ENCODE data around the gene RLF. TPM values are rescaled to one million over a fixed set of nuclear protein-coding genes. Genes with fewer than 3 reads are reported as not detected.

Gene RLF
- polyA plus RNA-seq, 5 donors, result 18.0 to 33.8 (median 25.6) TPM

DNA sequence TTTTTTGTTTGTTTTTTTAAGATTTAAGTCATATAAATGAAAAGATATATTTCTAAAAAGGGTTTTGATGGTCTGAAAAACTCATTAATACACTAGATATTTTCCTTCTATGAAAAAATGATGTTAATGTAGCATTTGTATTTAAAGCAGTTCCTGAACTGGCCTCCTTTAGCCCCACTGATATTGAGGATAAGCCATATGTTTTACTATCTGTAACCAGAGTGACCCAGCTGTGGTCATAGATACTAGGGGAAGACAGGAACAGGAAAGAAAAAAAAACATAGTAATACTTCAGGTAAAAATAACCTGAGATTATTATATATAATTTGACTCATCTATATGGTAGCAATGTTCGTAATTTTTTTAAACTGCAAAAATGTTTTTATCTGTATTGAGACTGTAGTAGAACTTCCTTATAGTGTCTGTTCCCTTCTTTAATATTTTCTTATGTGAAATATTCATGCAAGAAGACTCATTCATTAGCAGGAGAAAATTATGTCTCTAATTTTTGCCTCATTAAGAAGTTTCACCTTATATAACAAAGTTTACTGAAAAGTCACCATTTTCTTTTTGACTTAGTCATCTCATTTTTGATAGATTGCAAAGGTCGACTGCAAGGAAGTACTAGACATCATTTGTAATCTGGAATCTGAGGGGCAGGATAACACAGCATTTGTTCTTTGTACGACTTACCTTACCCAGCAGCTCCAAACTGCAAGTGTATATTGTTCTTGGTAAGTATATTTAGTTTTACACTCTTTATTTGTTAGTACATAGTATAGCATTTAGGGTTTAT, 61.0 kb downstream of the RLF start:
- DNase-seq, result no peak

DNA sequence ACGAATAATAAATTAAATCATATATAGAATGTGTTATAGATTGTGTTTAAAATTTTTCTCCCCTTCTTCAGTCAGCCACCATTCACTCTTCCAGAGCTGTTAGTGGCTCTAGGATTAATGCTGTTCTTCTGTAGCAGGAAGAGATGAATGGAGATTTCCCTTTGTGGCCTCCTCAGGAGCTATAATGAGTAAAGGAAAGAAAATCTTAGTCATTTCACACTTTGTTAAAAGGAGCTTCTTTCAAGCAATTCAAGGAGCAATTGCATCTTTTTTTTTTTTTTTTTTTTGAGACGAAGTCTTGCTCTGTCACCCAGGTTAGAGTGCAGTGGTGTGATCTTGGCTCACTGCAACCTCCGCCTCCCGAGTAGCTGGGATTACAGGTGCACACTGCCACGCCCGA, 62.9 kb downstream of the RLF start:
- no peak for DNase-seq

DNA sequence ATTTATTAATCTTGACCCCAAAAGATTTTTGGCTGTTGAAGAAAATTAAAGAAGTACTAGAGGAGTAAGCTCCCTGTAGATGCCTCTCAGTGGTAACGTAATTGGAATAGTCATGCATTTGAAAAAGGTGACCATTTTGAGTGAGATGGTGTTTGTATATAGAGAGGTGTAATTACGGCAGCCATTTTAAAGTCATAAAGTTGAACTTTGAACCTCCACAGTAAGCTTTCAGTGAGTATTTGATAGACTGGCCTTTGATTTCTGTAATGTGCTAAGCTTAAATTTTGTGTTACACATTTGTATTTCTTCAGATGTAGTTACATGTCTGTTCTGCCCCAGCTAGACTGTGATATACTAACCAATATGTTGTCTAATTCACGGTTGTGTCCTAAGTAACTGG, 65.0 kb downstream of the RLF start:
- DNase-seq, result no peak

DNA sequence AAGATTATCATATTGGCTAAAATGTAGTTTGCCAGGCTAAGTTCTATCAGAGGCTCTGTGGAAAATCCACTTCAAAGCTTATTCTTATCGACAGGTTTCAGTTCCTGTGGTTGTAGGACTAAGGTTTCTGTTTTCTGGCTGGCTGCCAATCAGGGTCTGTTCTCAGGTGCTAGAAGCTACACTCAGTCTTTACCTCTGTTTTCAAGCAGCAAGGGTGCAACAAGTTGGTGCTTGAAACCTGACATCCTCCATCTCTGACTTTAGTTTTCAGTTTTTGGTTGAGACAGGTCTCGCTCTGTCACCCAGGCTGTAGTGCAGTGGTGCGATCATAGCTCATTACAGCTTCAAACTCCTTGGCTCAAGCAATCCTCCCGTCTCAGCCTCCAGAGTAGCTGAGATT, 71.3 kb downstream of the RLF start:
- no peak for DNase-seq

DNA sequence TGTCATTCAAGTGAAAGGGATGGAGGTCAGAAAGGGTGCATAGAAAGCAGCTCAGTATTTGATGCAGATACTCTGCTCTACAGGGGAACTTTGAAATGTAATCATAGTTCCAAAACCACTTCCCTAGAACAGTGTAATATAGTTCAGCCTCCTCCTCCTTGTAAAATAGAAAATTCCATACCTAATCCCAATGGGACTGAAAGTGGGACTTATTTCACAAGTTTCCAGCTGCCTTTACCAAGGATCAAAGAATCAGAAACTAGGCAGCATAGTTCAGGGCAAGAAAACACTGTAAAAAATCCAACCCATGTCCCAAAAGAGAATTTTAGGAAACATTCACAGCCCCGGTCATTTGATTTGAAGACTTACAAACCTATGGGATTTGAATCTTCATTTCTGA, 78.4 kb downstream of the RLF start:
- DNase-seq, result no peak

DNA sequence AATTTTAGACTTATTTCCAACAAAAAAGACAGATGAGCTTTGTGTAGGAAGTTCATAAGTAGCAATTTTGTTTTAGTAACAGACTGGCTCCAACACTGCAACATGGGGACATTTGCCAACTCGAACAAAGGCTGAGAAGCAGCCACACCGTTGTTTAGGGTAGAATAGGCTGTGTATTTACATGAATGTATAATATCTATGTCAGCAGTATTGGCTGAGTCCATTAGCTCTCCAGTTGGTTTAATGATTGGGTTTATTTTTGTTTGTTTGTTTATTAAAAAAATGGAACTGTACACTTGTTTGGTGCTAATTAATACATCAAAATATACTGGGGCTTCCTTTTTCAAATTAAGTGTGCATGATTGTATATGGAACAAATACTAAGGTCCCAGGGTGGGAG, 79.2 kb downstream of the RLF start:
- DNase-seq, result no peak

DNA sequence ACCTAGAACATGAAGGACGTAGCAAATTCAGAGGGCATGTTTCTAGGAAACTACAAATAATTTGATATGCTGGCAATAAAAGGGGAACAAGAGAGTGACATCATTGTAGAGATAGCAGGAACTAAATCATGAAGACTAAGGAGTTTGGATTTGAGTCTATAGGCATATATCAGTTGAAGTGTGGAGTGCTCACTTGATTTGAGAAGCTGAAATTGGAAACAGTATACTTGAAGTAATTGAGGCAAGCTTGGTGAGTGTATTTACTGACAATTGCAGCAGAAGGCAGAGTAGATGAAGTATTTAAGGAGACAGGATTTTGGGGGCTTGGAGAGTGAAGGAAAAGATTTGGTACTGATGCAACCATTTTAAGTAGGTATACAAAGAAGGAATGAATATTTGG, 80.2 kb downstream of the RLF start:
- no peak for DNase-seq

DNA sequence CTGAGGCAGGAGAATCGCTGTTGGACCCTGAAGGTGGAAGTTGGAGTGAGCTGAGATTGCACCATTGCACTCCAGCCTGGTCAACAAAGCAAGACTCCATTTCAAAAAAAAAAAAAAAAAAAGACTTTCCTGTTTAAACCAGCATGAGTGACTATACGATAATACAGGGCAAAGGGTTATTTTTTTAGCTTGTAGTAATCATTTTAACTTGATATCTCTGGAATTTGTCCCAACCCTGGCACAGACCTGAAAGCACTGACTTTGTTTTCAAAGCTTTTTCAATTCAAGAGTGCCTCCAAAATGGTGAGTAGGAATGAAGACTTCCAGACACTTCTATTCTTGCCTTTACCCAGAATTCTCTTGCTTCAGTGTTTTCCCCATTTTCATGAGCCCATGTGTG, 82.2 kb downstream of the RLF start:
- no peak for DNase-seq

DNA sequence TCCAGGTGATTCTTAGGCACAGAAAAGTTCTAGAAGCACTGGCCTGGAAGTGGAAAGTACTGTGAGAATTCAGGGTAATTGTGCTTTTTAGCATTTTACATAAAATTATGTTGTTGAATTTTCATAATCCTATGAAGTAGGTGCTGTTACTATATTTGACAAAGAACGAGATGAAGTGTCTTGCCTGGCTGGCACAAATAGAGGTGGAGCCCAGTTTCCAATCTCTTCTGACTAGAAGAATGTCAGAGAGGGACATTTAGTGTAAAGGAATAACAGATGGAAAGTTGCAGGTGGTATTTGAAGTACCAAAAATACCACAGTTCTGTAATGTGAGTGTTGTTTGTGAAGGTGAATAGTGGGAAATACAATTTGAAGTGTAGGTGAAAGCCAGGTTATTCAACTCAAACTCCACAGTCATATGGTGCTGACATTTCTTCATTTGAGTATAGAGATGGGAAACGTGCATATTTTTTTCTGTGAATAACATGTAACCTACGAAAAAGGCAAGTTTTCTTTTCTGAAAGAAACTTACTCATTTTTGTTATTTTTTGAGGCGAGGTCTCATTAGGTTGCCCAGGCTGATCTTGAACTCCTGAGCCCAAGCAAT, 83.1 kb downstream of the RLF start:
- DNase-seq, result no peak

DNA sequence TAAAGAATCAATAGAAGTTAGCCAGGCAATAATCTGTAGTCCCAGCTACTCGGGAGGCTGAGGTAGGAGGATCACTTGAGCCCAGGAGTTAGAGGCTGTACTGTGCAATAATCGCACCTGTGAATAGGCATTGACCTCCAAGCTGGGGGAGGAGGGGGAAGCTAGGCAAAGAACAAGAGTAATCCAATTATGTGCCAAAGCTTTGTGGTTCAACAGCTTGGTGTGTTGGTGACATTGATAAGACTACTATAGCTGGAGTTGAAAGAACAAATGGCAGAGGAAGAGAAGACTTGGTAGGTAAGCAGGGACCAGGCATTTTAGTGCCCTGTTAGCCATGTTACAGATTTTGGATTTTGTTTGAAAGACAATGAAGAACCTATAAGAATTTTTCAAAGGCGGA, 84.5 kb downstream of the RLF start:
- no peak for DNase-seq

DNA sequence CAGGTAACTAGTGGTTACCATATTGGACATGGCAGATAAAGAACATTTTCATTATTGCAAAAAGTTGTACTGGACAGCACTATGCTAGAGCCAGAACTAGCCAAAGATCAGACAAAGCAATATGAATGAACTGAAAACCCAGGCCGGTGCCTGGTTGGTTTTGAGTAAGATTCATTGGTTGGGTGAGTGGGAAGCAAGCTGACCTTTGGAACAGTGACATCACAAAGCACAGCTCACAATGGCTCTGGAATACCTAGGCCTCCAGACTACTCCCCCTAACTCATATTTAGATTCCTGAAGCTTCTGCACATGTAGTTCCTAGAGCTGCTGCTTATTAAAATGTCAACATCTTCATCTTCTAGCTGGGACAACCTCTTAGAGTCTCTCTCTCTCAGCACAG, 86.5 kb downstream of the RLF start, which contains the start of gene TMCO2:
TMCO2 (plus strand) TSS at position 283 of the 400 bp plus-strand sequence; CDS start at position 340, 57 bp downstream.
- DNase-seq, result no peak

DNA sequence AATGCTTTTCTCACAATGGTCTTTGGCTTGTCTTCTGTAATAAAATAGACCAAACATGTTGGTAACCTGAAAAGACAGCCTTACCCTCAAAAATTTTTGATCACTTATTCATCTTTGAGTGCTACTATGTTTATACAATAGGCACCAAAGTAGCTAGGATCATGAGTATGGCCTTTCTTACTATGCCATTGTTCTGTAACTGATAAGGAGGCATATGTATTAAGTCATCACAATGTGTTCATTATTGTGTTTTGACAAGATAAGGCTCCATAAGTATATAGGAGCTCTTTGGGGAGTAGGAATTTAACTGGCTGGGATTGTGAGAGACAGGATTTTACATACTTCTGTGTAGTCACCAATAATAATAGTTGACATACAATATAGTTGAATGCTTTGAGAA, 87.2 kb downstream of the RLF start:
- DNase-seq, result no peak

DNA sequence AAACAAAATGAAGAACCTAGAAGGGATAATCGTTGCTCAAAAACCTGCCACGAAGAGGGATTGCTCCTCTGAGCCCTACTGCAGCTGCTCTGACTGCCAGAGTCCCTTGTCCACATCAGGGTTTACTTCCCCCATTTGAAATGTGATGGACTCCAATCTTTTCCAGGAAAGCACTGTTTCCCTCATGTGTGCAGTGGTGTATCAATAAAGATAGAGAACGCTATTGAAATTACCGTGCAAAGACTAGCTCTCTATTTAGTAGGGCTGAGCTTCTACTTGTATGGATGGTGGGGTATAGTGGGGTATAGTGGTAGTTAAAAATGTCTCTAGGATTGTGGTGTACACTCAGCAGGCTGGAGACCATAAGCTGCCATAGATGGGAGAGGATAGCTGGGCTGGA, 90.3 kb downstream of the RLF start:
- no peak for DNase-seq

DNA sequence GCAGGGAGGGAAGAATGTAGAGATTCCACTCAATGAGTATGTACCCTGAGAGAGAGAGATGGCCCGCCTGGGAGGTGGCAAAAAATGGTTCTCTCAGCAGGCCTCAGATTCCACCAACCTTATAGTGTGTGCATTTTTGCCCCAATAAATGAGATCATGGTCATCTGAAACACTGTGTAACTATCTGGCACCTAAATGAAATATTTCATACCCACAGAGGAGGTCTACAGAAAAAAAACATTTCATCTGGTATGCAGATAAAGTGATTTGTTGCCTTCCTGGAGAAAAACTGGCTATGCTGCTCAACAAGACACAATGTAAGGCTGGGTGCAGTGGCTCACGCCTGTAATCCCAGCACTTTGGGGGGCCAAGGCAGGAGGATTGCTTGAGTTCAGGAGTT, 91.4 kb downstream of the RLF start:
- no peak for DNase-seq

DNA sequence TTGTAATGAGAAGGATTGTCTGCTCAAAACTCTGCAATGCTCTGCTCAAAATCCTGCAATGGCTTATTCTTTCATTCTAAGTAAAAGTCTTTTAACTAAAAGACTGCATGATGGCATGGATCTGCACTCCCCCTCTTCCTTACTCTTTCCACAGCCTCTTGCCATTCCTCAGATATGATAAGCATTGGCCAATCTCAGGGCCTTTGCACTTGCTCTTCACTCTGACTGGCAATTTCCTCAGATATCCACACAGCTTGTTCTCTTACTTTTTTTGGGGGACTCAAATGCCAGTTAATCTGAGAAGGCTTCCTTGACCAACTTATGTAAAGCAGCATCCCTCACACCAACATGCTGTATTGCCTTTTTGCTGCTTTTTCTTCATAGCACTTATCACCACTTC, 94.0 kb downstream of the RLF start:
- DNase-seq, result no peak

DNA sequence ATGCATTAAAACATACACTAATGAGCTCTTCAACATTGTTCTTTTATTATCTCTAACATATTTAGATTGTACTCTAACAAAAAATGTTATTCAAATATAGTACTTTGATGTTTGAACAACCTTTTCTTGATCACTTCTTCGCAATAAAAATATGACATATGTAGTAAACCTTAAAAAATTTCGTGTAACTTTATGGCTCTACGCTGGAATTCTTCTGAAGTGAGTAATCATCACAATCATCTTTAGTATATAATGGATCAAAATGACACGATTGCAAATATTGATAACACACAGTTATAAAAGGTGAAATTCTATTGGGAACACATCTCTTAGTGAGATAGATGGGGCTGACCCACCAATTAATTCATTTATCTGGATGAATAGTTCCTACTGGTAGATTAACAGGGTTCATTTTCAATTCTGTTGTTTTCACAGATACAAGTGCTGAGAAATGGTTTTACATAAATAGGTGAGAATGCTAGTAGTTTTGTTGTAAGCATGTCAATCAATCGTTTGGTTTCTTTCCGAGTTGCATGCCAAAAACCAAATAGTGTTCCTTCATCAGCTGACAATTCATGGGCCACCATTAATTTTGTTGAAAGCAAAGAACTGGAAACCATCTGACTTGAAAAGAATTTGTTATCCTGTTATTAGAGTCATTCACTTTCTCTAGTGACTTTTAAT, 95.4 kb downstream of the RLF start:
- DNase-seq, result no peak

DNA sequence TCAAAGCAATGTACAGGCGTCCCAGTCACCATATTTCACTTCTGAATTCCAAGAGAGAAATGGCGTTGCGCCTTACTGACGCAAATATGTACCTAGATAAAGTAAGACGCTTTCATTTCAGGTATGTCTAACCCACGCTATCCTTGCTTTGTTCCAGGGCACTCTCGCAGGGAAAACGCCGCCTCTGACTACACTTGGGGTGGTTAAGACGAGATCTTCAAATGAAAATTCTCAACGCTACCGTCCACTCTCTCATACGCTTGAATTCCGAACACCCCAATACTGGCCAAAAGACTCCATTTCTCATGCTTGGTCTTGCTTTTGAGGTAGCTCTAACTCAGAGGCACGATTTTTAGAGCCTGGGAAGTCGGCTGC, 96.1 kb downstream of the RLF start:
- DNase-seq, result no peak

DNA sequence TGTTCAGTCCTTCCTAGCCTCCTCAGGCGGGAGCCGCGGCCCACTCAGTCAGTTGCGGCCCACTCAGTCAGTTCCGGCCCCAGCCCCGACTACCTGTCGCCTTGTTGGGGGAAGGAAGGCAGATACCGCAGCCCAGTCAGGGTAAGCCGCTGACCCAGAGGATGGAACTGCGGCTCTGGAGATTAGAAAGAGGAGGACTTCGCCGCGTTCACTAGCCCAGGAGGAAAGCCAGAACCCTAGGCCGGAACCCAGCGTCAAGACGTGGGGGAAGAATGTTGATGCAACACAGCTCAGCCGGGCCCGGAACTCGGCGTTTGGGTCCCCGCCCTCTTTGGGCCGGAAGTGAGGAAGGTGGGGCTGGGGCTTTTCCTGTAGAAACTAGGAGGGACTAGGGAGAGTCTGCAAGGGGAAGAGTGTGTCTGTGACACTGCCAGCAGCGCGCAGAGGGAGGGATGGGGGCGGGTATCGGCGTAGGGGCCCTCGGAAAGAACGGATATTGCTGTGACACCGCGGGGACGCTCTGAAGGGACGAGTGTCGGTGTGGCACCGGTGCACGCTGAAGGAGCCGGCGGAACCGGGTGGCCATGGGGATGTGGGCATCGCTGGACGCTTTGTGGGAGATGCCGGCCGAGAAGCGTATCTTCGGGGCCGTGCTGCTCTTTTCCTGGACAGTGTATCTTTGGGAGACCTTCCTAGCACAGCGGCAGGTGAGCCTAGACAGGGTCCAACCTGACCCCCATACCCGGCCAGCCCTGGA, 96.7 kb downstream of the RLF start, which contains the start of gene ZMPSTE24:
ZMPSTE24 (plus strand) TSS at position 549 of the 757 bp plus-strand sequence; CDS start at position 585, 36 bp downstream.
- peak; percentile 94 to 95 for DNase-seq

DNA sequence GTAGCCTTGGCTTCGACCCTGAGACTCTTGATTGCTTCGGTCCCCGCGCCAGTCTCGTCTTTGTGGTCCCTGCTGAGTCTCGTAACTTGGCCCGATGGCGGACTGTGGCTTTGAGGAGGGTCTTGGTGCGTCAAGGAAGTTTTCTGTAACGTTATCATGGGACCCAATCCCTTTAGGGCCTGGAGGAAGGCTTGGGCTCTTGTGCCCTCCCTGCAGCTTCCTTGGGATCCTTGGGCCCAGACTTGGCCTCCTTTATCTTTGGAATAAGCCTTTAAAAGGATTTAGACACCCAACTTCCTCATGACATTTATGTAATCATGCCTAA, 97.2 kb downstream of the RLF start:
- DNase-seq, result no peak

DNA sequence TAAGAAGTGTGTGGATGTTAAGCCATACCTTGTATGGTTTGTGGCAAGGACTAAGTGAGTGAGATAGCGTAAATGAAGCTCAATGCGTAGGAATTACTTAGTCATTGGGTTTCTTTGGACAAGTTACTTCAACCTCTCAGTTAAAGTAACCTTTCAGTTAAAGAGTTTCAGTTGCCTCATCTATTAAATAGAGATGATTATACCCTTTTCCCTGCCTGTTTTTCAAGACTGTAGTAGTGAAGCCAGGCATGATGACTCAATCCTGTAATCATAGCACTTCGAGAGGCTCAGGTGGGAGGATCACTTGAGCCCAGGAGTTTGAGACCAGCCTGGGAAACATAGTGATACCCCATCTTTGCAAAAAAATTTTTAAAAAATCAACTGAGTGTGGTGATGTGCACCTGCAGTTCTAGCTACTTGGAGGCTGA, 103.2 kb downstream of the RLF start:
- no peak for DNase-seq

DNA sequence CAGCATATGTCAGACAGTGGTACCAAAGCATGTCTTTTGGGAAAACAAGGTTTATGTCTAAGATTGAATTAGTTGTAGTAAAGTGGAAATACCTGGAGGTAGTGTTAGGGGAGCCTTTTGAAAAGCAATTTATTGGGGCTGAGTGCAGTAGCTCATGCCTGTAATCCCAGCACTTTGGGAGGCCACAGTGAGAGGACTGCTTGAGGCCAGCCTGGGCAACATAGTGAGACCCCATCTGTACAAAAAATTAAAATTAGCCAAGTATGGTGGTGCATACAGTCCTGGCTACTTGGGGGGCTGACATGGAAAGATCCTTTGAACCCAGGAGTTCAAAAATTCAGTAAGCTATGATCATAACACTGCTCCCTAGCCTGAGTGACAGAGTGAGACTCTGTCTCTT, 104.1 kb downstream of the RLF start:
- no peak for DNase-seq

DNA sequence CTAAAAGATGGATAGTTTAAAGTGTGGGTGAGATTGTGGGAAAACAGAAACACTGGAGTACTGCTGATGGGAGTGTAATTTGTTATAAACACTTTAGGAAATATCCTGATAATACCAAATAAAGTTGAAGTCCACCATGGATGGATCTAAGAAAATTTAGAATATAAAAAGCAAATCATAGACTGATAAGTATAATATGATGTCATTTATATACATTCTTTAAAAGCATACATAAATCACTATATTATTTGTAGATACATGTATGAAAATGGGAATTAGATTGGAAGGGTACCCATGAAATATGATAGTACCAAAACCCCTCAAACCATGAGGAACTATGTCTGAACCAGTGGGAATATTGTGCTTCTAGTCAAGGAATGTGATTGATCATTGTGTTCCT, 104.7 kb downstream of the RLF start:
- DNase-seq, result no peak

All from right lung (tissue), 5 donors.